HG03460 (cell line): ENCODE measurements around the gene ZNF423.

Experiments
- ATAC-seq: cut with Tn5 transposase; IDR thresholded peaks from one replicate; pipeline ENCODE4 v1.9.1; 2021; ENCODE audit not compliant: unreplicated experiment

The ZNF423 gene

GRCh38 chr16:49592546-49593423 lies 263.1 kb downstream of the ZNF423 start:
- peak; percentile 80 for ATAC-seq

GRCh38 chr16:49590166-49590871 lies 265.6 kb downstream of the ZNF423 start:
- no peak for ATAC-seq

- no peak for ATAC-seq
Observed at GRCh38 chr16:49589544-49590031, 266.3 kb downstream of the ZNF423 start.

- no peak for ATAC-seq
Observed at GRCh38 chr16:49588729-49589384, 267.1 kb downstream of the ZNF423 start.

GRCh38 chr16:49588026-49588425 lies 267.9 kb downstream of the ZNF423 start:
- no peak for ATAC-seq

- ATAC-seq = no peak
Observed at GRCh38 chr16:49587511-49587910, 268.4 kb downstream of the ZNF423 start.

- no peak for ATAC-seq
Observed at GRCh38 chr16:49586466-49587450, 269.2 kb downstream of the ZNF423 start.

GRCh38 chr16:49585143-49585832 lies 270.6 kb downstream of the ZNF423 start:
- ATAC-seq = no peak

- no peak for ATAC-seq
Observed at GRCh38 chr16:49583911-49584310, 272.0 kb downstream of the ZNF423 start.

GRCh38 chr16:49581630-49582298 lies 274.1 kb downstream of the ZNF423 start:
- no peak for ATAC-seq

- ATAC-seq = no peak
Observed at GRCh38 chr16:49580751-49581303, 275.1 kb downstream of the ZNF423 start.

- no peak for ATAC-seq
Observed at GRCh38 chr16:49578435-49579024, 277.4 kb downstream of the ZNF423 start.

- ATAC-seq = no peak
Observed at GRCh38 chr16:49578018-49578417, 277.9 kb downstream of the ZNF423 start.

- no peak for ATAC-seq
Observed at GRCh38 chr16:49576941-49577340, 279.0 kb downstream of the ZNF423 start.

- no peak for ATAC-seq
Observed at GRCh38 chr16:49576173-49576494, 279.8 kb downstream of the ZNF423 start.

GRCh38 chr16:49575346-49576172 lies 280.4 kb downstream of the ZNF423 start:
- peak; percentile 98 for ATAC-seq

- ATAC-seq = no peak
Observed at GRCh38 chr16:49574826-49575225, 281.1 kb downstream of the ZNF423 start.

GRCh38 chr16:49567950-49568349 lies 288.0 kb downstream of the ZNF423 start:
- ATAC-seq = no peak
